ENCODE data around the gene DBP.
A peak's percentile ranks its signal among the peaks of the same experiment; 100 is the strongest.

Gene DBP

DNA sequence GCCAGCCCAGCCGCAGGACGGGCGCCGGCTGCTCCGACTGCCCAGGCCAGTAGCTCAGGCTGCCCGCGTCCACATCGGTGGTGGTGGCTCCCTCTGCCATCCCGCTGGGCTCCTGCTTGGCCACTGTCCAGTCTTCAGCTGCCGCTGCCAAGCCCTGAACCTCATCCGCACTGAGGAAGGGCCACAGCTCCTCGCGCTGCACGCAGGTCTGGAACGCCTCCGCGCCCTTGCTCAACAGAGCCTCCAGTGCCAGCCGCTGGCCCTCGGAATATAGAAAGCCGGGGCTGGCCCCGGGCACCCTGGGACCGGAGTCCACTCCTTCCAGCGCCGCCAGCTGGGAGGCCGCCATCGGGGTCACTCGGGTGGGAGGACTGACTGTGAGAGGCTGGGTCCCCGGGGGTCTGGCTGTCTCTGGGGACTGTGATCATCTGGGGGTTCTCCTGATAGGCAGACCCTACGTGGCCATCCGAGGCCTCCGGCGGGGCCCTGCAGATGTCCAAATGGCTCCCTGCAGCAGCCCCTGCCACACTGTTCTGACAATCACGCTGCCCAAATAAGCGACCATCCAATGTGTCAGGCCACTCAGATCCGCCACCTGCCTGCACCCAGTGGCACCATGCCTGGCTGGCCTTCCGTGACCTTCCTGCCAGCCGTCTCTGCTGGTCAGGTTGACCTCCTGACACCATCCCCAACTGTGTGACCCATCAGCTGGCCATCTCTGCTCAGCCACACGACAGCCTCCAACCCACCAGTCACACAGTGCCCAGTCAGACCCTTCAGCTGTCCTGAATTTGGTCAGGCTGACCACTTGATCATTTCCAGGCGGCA, 23.9 kb downstream of the DBP start:
- no peak for DNase-seq (ENCODE audit: low read depth in 2 of 2)

DNA sequence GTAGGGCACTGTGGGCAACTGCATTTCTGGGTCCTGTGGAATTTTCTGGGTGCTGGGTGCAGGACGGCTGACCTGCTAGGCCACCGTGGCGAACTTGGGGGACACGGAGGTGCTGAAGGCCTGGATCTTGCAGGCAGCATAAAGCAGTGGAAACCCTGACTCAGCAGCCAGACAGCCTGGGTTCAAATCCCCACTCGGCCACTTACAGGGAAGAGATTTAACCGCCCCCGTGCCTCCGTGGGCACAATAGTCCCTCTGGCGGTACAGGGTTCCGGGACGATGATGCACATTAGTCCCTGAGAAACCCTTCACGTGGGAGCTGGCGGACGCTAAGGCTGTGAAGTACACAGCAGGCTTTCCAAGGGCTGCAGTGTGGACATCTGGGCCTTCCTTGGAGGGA, 25.3 kb downstream of the DBP start:
- DNase-seq (ENCODE audit: low read depth in 2 of 2): no peak

DNA sequence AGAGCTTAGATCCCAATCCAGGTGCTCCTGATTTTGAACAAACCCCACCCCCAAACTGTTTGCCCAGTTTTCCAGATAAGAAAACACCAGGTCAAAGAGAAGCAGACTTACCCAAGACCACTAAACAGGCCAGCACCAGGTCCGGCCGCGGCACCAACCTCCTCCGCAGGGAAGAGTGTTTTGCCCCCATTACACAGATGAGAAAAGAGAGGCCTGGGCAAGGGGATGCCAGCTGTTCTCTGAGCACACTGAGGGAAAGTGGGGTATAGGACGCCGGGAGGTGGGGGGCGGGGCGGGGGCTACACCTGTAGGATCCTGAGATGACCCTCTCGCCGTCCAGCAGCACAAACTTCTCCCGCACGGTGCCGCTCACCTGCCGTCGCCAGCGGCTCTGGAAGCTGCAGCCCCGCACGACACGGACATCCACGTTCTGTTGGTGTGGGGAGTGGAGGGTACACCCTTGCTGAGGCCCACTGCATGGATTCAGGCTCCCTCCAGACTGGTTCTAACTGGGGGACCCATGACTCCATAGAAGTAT, 27.5 kb downstream of the DBP start:
- DNase-seq (ENCODE audit: low read depth in 2 of 2): no peak

DNA sequence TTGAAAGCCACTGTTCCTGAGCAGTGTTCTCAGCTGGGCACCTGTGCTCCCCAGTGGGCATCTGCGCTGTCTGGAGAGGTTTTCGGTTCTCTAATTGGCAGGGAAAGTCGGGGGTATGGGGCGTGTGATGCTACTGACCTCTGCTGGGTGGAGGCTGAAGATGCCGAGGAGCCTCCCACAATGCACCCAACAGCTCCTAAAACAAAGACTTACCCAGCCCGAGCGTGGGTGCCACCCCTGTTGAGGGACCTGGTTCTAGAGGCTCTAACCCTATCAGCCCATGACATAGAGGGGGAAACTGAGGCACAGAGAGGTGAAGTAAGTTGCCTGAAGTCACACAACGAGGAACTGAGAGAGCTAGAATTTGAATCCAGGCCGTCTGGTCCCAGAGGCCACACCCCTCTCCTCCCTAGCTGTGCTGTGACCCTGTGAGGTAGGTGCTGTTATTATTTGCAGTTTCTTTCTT, 28.3 kb downstream of the DBP start:
- DNase-seq (ENCODE audit: low read depth in 2 of 2): no peak

DNA sequence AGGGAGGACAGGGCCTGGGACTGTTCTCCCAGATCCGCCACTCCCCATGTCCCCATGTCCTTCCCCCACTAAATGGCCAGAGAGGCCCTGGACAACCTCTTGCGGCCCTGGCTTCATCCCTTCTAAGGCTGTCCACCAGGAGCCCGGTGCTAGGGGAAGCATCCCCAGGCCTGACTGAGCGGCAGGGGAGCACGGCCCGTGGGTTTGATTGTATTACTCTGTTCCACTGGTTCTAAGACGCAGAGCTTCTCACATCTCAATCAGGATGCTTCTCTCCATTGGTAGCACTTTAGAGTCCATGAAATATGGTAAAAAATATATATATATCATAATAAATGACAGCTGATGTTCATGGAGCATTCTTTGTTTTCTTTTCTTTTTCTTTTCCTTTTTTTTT, 29.8 kb downstream of the DBP start:
- DNase-seq (ENCODE audit: low read depth in 2 of 2): no peak

DNA sequence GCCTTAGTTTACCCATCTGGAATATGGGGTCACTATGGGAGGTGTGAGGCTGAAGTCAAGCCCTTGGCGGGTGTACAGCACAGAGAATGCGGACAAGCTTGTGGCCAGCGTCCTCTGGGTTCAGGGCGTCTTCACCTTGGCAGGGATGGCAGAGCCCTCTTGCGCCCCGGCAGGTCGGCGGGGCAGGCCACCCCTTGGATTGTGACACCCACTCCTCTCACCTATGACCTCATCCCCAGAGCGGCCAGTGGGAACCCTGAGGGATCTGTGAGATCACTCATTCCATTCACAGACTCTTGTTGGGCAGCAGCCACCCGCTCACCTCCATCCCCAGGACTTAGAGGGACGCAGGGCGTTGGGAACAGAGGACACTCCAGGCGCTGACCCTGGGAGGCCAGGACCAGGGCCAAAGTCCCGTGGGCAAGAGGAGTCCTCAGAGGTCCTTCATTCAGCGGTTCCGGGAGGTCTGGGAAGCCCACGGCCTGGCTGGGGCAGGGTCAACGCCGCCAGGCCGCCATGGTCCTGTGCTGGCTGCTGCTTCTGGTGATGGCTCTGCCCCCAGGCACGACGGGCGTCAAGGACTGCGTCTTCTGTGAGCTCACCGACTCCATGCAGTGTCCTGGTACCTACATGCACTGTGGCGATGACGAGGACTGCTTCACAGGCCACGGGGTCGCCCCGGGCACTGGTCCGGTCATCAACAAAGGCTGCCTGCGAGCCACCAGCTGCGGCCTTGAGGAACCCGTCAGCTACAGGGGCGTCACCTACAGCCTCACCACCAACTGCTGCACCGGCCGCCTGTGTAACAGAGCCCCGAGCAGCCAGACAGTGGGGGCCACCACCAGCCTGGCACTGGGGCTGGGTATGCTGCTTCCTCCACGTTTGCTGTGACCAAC, 30.5 kb downstream of the DBP start, which contains the start of gene SPACA4:
Gene SPACA4 (plus strand): TSS at position 280 of the 896 bp plus-strand sequence. CDS start 237 bp downstream, at position 517.
- no peak for DNase-seq (ENCODE audit: low read depth in 2 of 2)

DNA sequence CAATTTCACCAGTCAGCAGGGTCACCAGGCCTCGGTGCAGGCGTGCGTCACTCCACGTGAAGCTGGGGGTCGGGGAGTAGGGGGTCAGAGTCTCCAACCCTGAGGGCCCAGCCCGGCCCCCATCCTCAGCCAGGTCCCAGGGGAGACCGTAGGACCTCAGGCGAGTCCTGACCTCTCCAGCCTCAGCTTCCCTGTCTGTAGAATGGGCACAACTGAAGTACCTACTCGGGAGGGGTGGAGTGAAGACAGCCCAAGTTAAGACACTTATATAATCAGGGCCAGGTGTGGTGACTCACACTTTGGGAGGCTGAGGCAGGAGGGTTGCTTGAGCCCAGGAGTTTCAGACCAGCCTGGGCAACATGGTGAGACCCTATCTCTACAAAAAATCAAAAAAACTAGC, 33.3 kb downstream of the DBP start:
- DNase-seq (ENCODE audit: low read depth in 2 of 2): no peak

DNA sequence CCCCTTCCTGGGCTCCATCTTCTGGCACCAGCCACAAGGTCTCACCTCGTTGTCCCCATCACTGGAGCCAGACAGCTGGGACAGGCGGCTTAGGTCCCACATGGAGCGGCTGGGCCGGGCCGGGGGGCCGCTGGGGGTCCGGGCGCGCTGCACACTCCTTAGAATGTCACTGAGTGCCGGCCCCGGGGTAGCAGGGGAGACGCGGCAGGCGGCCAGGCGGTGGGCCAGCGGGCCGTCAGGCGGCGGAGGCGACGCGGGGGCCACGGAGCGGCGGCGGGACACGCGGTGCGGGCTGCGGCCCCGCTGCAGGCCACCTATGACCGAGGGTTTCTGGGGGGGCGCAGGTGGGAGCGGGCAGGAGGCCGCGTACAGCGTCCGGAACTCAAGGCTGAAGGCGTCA, 33.7 kb downstream of the DBP start:
- DNase-seq (ENCODE audit: low read depth in 2 of 2): no peak

DNA sequence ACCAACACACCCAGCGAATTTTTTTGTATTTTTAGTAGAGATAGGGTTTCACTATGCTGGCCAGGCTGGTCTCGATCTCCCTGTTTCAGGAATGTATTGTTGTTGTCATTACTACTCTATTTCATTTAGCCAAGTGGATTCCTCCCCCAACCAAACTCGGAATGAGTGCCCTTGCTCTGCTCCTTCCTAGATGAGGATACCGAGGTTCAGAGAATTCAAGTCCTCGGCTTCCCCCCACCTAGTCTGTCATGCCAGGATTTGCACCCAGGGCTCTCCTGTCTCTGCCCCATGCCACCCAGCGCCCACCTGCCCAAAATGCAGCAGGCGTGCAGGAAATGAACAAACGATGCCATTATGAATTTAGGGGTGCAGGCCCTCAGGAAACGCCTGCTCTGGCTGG, 34.2 kb downstream of the DBP start:
- DNase-seq (ENCODE audit: low read depth in 2 of 2): no peak

DNA sequence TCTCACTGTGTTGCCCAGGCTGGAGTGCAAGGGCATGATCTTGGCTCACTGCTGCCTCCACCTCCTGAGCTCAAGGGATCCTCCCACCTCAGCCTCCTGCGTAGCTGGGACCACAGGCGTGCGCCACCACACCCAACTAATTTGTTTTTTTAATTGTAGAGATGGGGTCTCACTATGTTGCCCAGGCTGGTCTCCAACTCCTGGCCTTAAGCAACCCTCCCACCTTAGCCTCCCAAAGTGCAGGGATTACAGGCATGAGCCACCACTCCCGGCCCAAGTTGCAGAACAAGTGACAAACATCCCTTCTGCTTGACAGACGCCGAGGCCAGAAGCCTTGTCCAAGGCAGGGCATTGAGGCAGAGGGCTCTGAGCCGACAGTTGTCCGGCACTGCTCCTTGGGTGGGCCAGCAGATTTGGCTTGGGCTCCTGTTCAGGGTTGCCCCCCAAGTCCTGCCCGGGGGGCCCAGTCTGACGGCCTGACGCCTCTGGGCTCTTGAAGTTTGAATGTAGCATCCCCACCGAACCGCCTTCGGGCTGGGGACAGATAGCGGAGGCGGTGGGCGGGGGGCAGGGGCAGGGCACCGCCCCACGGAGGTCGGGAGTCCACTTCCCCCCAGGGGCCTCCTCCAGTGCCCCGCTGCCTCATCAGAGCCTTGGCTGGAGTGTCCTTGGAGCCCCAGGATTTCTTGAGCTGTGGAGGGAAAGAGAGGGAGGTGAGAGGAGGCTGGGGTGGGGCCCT, 36.3 kb downstream of the DBP start:
- no peak for DNase-seq (ENCODE audit: low read depth in 2 of 2)

DNA sequence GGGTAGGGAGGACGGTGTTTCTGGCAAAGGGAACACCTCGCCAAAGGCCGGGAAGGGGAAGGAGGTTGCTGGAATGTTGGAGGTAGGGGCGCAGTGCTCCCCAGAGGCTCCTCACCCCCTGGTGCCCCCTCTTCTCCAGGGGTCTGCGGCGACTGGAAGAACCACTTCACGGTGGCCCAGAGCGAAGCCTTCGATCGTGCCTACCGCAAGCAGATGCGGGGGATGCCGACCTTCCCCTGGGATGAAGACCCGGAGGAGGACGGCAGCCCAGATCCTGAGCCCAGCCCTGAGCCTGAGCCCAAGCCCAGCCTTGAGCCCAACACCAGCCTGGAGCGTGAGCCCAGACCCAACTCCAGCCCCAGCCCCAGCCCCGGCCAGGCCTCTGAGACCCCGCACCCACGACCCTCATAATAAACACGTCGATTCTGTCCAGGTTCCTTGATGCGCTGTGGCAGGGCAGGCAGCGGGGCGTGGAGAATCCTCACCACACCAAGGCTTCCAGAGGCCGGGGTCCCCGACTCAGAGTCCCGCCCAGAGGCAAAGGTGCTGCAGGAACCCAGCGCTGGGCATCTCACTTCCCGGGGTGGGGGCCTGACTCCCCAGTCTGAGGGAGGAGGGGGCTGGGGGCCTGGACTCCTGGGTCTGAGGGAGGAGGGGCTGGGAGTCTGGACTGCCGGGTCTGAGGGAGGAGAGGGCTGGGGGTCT, 38.0 kb downstream of the DBP start:
- DNase-seq (ENCODE audit: low read depth in 2 of 2): no peak

DNA sequence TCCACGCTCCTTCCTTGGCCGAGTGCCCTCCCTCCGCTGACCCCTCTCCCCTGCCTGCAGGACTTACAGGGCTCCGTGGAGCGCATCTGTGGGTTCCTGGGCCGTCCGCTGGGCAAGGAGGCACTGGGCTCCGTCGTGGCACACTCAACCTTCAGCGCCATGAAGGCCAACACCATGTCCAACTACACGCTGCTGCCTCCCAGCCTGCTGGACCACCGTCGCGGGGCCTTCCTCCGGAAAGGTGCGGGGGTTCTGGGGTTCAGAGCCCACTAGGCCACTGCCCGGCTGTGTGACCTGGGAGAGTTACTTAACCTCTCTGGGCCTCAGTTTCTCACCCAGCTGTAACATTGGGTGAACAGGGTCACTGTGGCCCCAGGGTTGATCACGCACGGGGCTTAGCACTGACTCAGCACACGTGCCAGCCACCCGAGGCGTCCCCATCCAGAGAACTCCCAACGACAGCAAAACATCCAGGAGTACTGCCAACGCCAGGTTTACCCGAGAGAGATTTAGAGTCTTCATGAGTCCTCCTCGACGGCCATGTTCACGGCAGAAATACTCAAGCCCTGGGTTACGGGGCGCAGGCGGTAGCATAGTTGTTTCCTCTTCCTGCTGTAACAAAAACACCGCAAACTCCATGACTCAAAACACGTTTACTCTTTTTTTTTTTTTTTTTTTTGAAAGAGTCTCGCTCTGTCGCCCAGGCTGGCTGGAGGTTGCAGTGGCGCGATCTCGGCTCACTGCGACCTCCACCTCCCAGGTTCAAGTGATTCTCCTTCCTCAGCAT, 40.3 kb downstream of the DBP start:
- DNase-seq (ENCODE audit: low read depth in 2 of 2): no peak

DNA sequence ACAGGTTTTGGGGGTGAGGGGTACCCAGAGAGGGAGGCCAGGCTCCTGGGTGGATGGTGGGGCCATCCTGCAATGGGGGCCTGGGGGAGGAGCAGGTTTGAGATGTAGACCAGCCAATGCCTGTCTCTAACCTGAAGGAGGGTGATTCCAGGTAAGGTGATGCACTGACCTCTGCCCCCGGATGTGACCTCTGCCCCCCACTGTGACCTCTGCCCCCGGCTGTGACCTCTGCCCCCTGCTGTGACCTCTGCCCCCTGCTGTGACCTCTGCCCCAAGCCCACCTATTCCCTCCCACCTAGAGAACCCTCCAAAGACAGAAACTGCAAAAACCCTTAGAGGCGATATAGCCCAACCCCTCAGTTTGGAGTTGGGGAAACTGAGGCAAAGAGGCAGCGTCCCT, 40.9 kb downstream of the DBP start:
- no peak for DNase-seq (ENCODE audit: low read depth in 2 of 2)

DNA sequence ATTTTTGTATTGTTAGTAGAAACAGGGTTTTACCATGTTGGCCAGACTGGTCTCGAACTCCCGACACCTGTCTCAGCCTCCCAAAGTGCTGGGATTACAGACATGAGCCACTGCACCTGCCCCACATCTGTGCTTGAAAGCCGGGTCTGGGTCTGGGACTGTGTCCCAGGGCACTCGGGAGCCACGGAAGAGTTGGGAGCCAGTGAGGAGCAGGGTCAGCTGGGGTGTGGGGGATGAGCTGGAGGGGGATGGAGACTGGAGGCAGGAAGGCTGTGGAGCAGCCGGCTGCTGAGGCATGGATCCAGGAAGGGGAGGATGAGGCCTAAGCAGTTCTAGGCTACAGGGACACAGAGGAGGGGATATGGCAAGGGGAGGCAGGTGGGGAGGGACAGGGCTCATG, 41.3 kb downstream of the DBP start:
- no peak for DNase-seq (ENCODE audit: low read depth in 2 of 2)

DNA sequence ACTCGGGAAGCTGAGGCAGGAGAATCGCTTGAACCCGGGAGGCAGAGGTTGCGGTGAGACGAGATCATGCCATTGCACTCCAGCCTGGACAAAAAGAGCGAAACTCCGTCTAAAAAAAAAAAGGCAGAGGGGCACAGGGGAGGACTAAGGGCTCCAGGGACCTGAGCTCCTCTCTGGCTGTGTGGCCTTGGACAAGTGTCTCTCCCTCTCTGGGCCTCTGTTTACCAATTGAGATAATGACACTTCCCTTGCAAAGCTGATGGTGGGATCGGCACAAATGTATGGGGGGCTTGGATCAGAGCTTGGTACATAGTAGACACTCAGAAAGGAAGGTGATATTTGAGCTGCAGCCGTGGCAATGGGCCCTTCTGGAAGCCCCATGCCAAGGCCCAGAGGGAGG, 42.0 kb downstream of the DBP start:
- no peak for DNase-seq (ENCODE audit: low read depth in 2 of 2)

DNA sequence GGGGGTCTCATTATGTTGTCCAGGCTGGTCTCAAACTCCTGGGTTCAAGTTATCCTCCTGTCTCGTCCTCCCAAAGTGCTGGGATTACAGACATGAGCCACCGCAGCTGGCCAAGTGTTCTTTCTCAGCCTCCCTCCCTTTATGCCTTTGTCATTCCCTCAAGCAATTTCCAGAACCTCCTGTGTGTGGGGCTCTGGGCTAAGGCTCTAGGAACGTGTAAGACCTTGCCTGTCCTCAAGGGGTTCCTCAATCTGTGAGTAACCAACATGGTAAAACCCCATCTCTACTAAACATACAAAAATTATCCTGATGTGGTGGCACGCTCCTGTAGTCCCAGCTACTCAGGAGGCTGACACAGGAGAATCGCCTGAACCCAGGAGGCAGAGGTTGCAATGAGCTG, 46.2 kb downstream of the DBP start:
- no peak for DNase-seq (ENCODE audit: low read depth in 2 of 2)

DNA sequence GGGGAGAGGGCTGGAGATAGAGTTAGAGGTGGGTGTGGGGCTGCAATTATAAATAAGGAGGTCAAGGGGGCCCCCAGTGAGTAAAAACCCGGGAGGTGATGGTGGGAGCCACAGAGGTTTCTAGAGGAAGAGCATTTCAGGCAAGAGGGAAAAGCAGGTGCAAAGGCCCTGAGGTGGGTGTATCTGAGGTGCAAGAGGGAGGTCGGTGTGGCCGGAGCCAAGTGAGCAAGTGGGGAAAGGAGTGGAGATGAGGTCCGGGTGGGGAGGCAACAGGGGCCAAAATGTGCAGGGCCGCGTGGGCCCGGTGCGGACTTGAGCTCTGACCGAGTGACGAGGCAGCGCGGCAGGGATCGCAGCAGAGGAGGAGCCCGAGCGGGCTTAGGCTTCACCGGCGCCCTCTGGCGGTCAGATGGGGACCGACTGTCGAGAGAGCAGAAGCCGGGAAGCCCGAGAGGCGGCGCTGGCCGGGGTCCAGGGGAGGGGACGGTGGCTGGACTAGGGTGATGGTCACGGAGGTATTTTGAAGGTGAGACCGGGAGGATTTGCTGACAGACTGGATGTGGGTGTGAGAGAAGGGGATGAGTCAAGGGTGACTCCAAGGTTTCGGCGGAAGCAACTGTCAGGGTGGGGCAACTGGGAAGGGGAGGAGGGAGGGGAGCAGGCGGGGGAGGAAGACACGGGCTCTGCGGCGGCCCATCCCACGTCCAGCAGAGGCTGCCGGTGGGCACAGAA, 48.3 kb downstream of the DBP start:
- peak; percentile 64 to 82 for DNase-seq (ENCODE audit: low read depth in 2 of 2)

DNA sequence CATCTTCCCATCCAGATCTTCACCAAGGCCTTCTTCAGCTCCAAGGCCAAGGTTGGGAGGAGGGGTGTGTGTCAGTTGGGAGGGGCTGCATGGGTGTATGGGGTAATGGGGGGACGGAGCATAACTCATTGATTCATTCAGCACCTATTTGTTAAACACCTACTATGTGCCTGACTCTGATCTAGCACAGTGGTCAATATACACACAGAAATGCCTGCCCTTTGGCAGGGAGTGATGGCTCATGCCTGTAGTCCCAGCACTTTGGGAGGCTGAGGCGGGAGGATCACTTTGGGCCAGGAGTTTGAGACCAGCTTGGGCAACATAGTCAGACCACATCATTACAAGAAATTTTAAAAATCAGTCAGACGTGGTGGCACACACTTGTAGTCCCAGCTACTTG, 49.8 kb downstream of the DBP start:
- DNase-seq (ENCODE audit: low read depth in 2 of 2): no peak

DNA sequence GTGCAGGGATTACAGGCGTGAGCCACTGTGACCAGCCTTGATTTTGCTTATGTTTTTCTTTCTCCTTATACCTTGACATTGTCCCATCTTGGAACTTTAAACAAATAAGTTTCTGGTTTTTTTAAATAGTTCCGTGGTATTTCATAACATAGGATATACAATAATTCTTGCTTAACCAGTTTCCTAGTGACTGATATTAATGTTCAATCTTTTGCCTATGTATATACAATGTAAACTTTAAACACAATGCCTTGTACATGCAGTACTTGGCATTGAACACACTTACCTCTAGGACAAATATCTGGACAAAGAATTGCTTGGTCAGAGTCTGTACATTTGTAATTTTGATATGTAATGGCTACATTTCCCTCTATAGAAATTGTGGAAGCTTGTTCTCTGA, 55.0 kb downstream of the DBP start:
- no peak for DNase-seq (ENCODE audit: low read depth in 2 of 2)
